ENCODE results near the gene TMEM176B.
A peak's percentile ranks its signal among the peaks of the same experiment; 100 is the strongest.
"Not testable (repeated sequence)": the region's sequence is repeated elsewhere in the genome, so short reads cannot be mapped to it uniquely, and the experiment has no call there.

TMEM176B gene

DNA sequence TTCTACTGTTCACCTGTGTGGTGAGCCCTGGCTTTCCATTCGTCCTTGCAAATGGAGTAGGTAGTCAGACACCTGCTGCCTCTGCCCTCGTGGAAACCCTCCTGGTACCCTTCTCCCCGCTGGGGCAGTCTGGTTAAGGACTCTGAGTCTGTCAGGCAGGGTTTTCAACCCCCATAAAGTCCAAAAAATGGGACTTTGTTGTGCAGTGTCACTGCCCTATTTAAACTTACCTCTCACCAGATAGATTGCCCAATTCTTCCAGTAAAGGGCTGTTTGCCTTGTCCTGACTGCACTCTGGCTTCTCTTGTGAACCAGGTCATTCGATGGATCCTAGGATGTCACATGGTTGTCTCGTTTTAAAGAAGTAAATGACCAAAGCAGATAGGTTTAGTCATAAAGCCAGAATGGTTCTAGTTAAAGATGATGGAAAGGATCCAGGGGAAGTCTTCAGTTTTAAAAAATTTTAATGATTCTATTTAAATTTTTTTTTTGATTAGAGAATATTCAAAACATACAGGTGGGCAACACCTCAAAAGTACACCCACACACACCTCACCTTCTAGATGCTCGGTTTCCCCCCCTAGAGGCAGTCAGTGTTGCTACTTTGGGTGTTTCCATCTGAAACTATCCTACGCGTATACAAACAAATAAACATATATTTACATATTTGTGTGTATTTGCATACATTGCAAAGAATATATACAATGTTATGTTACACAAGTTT is 22.0 kb downstream of the TMEM176B start:
- H3K79me2 ChIP-seq (ENCODE audit: insufficient read depth, low read length): no peaks in the 10 kb centered on the region
- no peaks in the 10 kb centered on the region for H3K36me3 ChIP-seq (ENCODE audit: insufficient read depth, low read length)
- H3K9me3 ChIP-seq (ENCODE audit: insufficient read depth, low read length, severe bottlenecking): no peaks in the 10 kb centered on the region
- no peak overlapping the region for H2AFZ ChIP-seq (ENCODE audit: low read depth, low read length)
- TF ChIP-seq EZH2 (IDR thresholded peaks at IDR 0.05; ENCODE audit: borderline replicate concordance, low read depth, low read length, severe bottlenecking): no peak
- TF ChIP-seq, protein P1, sequence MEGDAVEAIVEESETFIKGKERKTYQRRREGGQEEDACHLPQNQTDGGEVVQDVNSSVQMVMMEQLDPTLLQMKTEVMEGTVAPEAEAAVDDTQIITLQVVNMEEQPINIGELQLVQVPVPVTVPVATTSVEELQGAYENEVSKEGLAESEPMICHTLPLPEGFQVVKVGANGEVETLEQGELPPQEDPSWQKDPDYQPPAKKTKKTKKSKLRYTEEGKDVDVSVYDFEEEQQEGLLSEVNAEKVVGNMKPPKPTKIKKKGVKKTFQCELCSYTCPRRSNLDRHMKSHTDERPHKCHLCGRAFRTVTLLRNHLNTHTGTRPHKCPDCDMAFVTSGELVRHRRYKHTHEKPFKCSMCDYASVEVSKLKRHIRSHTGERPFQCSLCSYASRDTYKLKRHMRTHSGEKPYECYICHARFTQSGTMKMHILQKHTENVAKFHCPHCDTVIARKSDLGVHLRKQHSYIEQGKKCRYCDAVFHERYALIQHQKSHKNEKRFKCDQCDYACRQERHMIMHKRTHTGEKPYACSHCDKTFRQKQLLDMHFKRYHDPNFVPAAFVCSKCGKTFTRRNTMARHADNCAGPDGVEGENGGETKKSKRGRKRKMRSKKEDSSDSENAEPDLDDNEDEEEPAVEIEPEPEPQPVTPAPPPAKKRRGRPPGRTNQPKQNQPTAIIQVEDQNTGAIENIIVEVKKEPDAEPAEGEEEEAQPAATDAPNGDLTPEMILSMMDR (IDR thresholded peaks at IDR 0.05; ENCODE audit: borderline replicate concordance, extremely low read depth, low read length, poor library complexity, severe bottlenecking): no peak
- H3K27me3 ChIP-seq (ENCODE audit: insufficient read depth, low read length, poor library complexity): peaks cover 4% of the 10 kb centered on the region
- no peak overlapping the region for H3K4me3 ChIP-seq (ENCODE audit: low read depth in 1 of 2, low read length in 2 of 2)
- no peaks in the 10 kb centered on the region for H3K4me1 ChIP-seq (ENCODE audit: insufficient read depth, low read length)
- no peaks in the 10 kb centered on the region for H4K20me1 ChIP-seq (ENCODE audit: insufficient read depth, low read length)
- H3K9ac ChIP-seq (ENCODE audit: low read depth, low read length): no peak overlapping the region
- no peak overlapping the region for H3K27ac ChIP-seq (ENCODE audit: low read length)
- DNase-seq: no peak
- peak; percentile 31; the same call in 2 of the 3 replicates for ATAC-seq (ENCODE audit: insufficient read depth, low read depth)
- H3K4me2 ChIP-seq (ENCODE audit: insufficient read depth, low read length): no peak overlapping the region

DNA sequence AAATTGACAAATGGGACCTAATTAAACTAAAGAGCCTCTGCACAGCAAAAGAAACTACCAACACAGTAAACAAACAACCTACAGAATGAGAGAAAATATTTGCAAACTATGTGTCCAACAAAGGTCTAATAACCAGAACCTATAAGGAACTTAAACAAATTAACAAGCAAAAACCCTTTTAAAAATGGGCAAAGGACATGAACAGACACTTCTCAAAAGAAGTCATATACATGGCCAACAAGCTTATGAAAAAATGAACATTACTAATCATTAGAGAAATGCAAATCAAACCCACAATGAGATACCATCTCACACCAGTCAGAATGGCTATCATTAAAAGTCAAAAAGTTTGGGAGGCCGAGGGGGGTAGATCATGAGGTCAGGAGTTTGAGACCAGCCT is 26.0 kb downstream of the TMEM176B start:
- not testable (repeated sequence) for H3K4me1 ChIP-seq (ENCODE audit: insufficient read depth, low read length); H4K20me1 ChIP-seq (ENCODE audit: insufficient read depth, low read length); H3K36me3 ChIP-seq (ENCODE audit: insufficient read depth, low read length); H3K4me2 ChIP-seq (ENCODE audit: insufficient read depth, low read length); H2AFZ ChIP-seq (ENCODE audit: low read depth, low read length); H3K9ac ChIP-seq (ENCODE audit: low read depth, low read length); H3K79me2 ChIP-seq (ENCODE audit: insufficient read depth, low read length); ATAC-seq (ENCODE audit: insufficient read depth, low read depth); H3K9me3 ChIP-seq (ENCODE audit: insufficient read depth, low read length, severe bottlenecking); H3K4me3 ChIP-seq (ENCODE audit: low read depth in 1 of 2, low read length in 2 of 2); DNase-seq; H3K27me3 ChIP-seq (ENCODE audit: insufficient read depth, low read length, poor library complexity); H3K27ac ChIP-seq (ENCODE audit: low read length)

DNA sequence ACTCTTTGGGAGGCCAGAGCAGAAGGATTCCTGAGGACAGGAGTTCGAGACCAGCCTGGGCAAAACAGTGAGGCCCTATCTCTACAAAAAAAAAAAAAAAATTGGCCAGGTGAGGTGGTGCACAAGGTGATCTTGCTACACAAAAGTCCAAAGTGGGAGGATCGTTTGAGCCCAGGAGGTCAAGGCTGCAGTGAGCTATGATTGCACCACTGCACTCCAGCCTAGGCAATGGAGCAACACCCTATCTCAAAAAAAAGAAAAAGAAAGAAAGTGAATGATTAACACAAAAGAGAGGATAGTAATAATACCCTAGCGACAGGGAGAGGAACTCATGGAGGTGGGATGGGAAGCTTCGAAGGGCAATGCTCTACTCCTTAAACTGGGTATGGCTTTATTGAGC is 30.4 kb downstream of the TMEM176B start:
- H3K4me1 ChIP-seq (ENCODE audit: insufficient read depth, low read length): no peaks in the 10 kb centered on the region
- H2AFZ ChIP-seq (ENCODE audit: low read depth, low read length): no peak overlapping the region
- H3K9me3 ChIP-seq (ENCODE audit: insufficient read depth, low read length, severe bottlenecking): no peaks in the 10 kb centered on the region
- H3K79me2 ChIP-seq (ENCODE audit: insufficient read depth, low read length): no peaks in the 10 kb centered on the region
- no peak overlapping the region for H3K27ac ChIP-seq (ENCODE audit: low read length)
- H3K4me3 ChIP-seq (ENCODE audit: low read depth in 1 of 2, low read length in 2 of 2): no peak overlapping the region
- H3K4me2 ChIP-seq (ENCODE audit: insufficient read depth, low read length): no peak overlapping the region
- H3K27me3 ChIP-seq (ENCODE audit: insufficient read depth, low read length, poor library complexity): no peaks in the 10 kb centered on the region
- H3K9ac ChIP-seq (ENCODE audit: low read depth, low read length): no peak overlapping the region
- no peaks in the 10 kb centered on the region for H3K36me3 ChIP-seq (ENCODE audit: insufficient read depth, low read length)
- TF ChIP-seq EZH2 (IDR thresholded peaks at IDR 0.05; ENCODE audit: borderline replicate concordance, low read depth, low read length, severe bottlenecking): no peak
- TF ChIP-seq, protein P1 (IDR thresholded peaks at IDR 0.05; ENCODE audit: borderline replicate concordance, extremely low read depth, low read length, poor library complexity, severe bottlenecking): no peak
- ATAC-seq (ENCODE audit: insufficient read depth, low read depth) (no peak), DNase-seq (no peak)
- no peaks in the 10 kb centered on the region for H4K20me1 ChIP-seq (ENCODE audit: insufficient read depth, low read length)

DNA sequence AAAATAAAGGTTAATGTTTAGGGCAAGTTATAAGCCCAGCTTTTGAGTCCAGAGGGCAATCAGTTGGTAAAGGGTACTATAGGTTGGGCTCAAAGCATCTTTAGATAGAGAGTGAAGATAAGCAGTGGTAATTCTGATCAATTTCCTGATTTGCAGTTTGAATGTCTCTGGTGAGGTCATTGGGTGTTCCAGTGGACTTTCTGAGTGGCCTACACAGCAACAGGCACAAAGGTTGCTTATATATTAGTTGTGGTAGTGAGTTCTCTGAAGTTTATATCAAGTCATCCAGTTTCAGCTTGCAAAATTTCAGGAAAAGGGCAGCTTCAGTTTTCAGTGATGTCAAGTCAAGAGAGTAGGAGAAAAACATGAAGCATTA is 33.8 kb downstream of the TMEM176B start:
- Histone ChIP-seq H3K4me3 (ENCODE audit: low read depth in 1 of 2, low read length in 2 of 2) (no peak overlapping the region), H3K36me3 (ENCODE audit: insufficient read depth, low read length) (no peaks in the 10 kb centered on the region), H2AFZ (ENCODE audit: low read depth, low read length) (no peak overlapping the region), H3K4me1 (ENCODE audit: insufficient read depth, low read length) (no peaks in the 10 kb centered on the region), H3K79me2 (ENCODE audit: insufficient read depth, low read length) (no peaks in the 10 kb centered on the region), H4K20me1 (ENCODE audit: insufficient read depth, low read length) (no peaks in the 10 kb centered on the region), H3K27me3 (ENCODE audit: insufficient read depth, low read length, poor library complexity) (no peaks in the 10 kb centered on the region), H3K9me3 (ENCODE audit: insufficient read depth, low read length, severe bottlenecking) (no peaks in the 10 kb centered on the region), H3K27ac (ENCODE audit: low read length) (no peak overlapping the region), H3K4me2 (ENCODE audit: insufficient read depth, low read length) (no peak overlapping the region), H3K9ac (ENCODE audit: low read depth, low read length) (no peak overlapping the region)
- TF ChIP-seq, protein P1 (IDR thresholded peaks at IDR 0.05; ENCODE audit: borderline replicate concordance, extremely low read depth, low read length, poor library complexity, severe bottlenecking): no peak
- TF ChIP-seq EZH2 (IDR thresholded peaks at IDR 0.05; ENCODE audit: borderline replicate concordance, low read depth, low read length, severe bottlenecking): no peak
- DNase-seq (no peak), ATAC-seq (ENCODE audit: insufficient read depth, low read depth) (no peak)
